H9 (cell line): ENCODE results near the gene MYO18B. TPM values are rescaled to one million over a fixed set of nuclear protein-coding genes. Genes with fewer than 3 reads are reported as not detected.

Source experiments
- DNase-seq: peaks from one replicate; pipeline ENCODE4 v3.0.0-alpha.2; 2017
- H2AFZ ChIP-seq: one replicate; pipeline ENCODE4 v1.6.1; 2013; ENCODE audit warnings: mild to moderate bottlenecking, low read length, control low read depth, moderate library complexity
- H2AK5ac ChIP-seq: 2 replicates; pipeline ENCODE4 v1.6.1; 2013; ENCODE audit warnings: low read length, control low read depth, mixed read lengths; ENCODE audit not compliant: insufficient read length
- H2BK120ac ChIP-seq: one replicate; pipeline ENCODE4 v1.6.1; 2013; ENCODE audit warnings: low read depth, mild to moderate bottlenecking, low read length, control low read depth, inconsistent platforms; ENCODE audit not compliant: poor library complexity, severe bottlenecking
- H2BK12ac ChIP-seq: 2 replicates; pipeline ENCODE4 v1.6.1; 2013; ENCODE audit warnings: low read length, control low read depth, mixed read lengths, low read depth; ENCODE audit not compliant: insufficient read length
- H2BK15ac ChIP-seq: 2 replicates; pipeline ENCODE4 v1.6.1; 2013; ENCODE audit warnings: low read depth, low read length, control low read depth
- H2BK20ac ChIP-seq: one replicate; pipeline ENCODE4 v1.6.1; 2013; ENCODE audit warnings: low read depth, mild to moderate bottlenecking, low read length, control low read depth, inconsistent platforms; ENCODE audit not compliant: poor library complexity, severe bottlenecking
- H2BK5ac ChIP-seq: 2 replicates; pipeline ENCODE4 v1.6.1; 2013; ENCODE audit warnings: low read length, control low read depth, mixed read lengths; ENCODE audit not compliant: insufficient read length
- H3K14ac ChIP-seq: 2 replicates; pipeline ENCODE4 v1.6.1; 2013; ENCODE audit warnings: low read length, control low read depth; ENCODE audit not compliant: insufficient read depth
- H3K18ac ChIP-seq: 2 replicates; pipeline ENCODE4 v1.6.1; 2013; ENCODE audit warnings: low read depth, mild to moderate bottlenecking, mixed read lengths, low read length, control low read depth; ENCODE audit not compliant: insufficient read length
- H3K23ac ChIP-seq: 2 replicates; pipeline ENCODE4 v1.6.1; 2013; ENCODE audit warnings: low read length, control low read depth, mixed read lengths, low read depth; ENCODE audit not compliant: insufficient read length
- H3K23me2 ChIP-seq: 2 replicates; pipeline ENCODE4 v1.6.1; 2013; ENCODE audit warnings: low read depth, mild to moderate bottlenecking, mixed read lengths, low read length, control low read depth; ENCODE audit not compliant: insufficient read length, poor library complexity, severe bottlenecking
- H3K27ac ChIP-seq: 2 replicates; pipeline ENCODE4 v1.5.1; 2013; ENCODE audit warnings: low read length, control low read depth, mixed read lengths, low read depth; ENCODE audit not compliant: insufficient read length
- H3K27me3 ChIP-seq: 2 replicates; pipeline ENCODE4 v1.6.1; 2013; ENCODE audit warnings: low read length, control low read depth, inconsistent platforms; ENCODE audit not compliant: insufficient read depth
- H3K4ac ChIP-seq: 2 replicates; pipeline ENCODE4 v1.6.1; 2013; ENCODE audit warnings: low read depth, mild to moderate bottlenecking, control low read depth, inconsistent platforms, low read length, moderate library complexity
- H3K4me1 ChIP-seq: 2 replicates; pipeline ENCODE4 v1.6.1; 2013; ENCODE audit warnings: low read length, control low read depth, inconsistent platforms; ENCODE audit not compliant: insufficient read depth
- H3K4me2 ChIP-seq: 2 replicates; pipeline ENCODE4 v1.6.1; 2013; ENCODE audit warnings: low read length, control low read depth, mixed read lengths; ENCODE audit not compliant: insufficient read length, insufficient read depth
- H3K56ac ChIP-seq: 2 replicates; pipeline ENCODE4 v1.6.1; 2013; ENCODE audit warnings: low read depth, mild to moderate bottlenecking, mixed read lengths, low read length, control low read depth; ENCODE audit not compliant: insufficient read length
- H3K79me1 ChIP-seq: 2 replicates; pipeline ENCODE4 v1.6.1; 2013; ENCODE audit warnings: low read depth, mild to moderate bottlenecking, moderate library complexity, low read length, control low read depth, inconsistent platforms; ENCODE audit not compliant: insufficient read depth, poor library complexity, severe bottlenecking
- H3K79me2 ChIP-seq: 2 replicates; pipeline ENCODE4 v1.6.1; 2013; ENCODE audit warnings: low read length, control low read depth, inconsistent platforms; ENCODE audit not compliant: insufficient read depth
- H3K9ac ChIP-seq: 2 replicates; pipeline ENCODE4 v1.6.1; 2013; ENCODE audit warnings: low read length, control low read depth, mixed read lengths; ENCODE audit not compliant: insufficient read length; ENCODE audit errors: extremely low read depth
- H3K9me3 ChIP-seq: one replicate; pipeline ENCODE4 v1.6.1; 2013; ENCODE audit warnings: low read depth, low read length, inconsistent platforms; ENCODE audit not compliant: control insufficient read depth
- H3T11ph ChIP-seq: one replicate; pipeline ENCODE4 v1.6.1; 2013; ENCODE audit warnings: mild to moderate bottlenecking, low read length, control low read depth, inconsistent platforms
- H4K20me1 ChIP-seq: one replicate; pipeline ENCODE4 v1.6.1; 2013; ENCODE audit not compliant: control insufficient read depth, insufficient read length, insufficient read depth
- H4K5ac ChIP-seq: 2 replicates; pipeline ENCODE4 v1.6.1; 2013; ENCODE audit warnings: low read depth, mild to moderate bottlenecking, mixed read lengths, low read length, control low read depth; ENCODE audit not compliant: insufficient read length
- H4K8ac ChIP-seq: replicated peaks from 2 replicates; pipeline ENCODE4 v1.6.1; 2013; ENCODE audit warnings: low read length, control low read depth, mixed read lengths, low read depth; ENCODE audit not compliant: insufficient read length
- H4K91ac ChIP-seq: 2 replicates; pipeline ENCODE4 v1.6.1; 2013; ENCODE audit warnings: low read depth, mild to moderate bottlenecking, moderate library complexity, mixed read lengths, low read length, control low read depth; ENCODE audit not compliant: insufficient read length
- H3K27ac Mint-ChIP-seq, 3 experiments: 2 replicates in 2 of 3; 3 replicates in 1 of 3; pipeline ENCODE4 v1.8.0; 2020 to 2021; ENCODE audit warnings: mixed read lengths in 3 of 3, mild to moderate bottlenecking in 1 of 3, moderate library complexity in 1 of 3
- H3K27me3 Mint-ChIP-seq: 2 replicates; pipeline ENCODE4 v1.8.0; 2021; ENCODE audit warnings: low read depth, mild to moderate bottlenecking, moderate library complexity, mixed read lengths
- H3K36me3 Mint-ChIP-seq, 3 experiments: 2 replicates in 2 of 3; 3 replicates in 1 of 3; pipeline ENCODE4 v1.8.0; 2020 to 2021; ENCODE audit warnings: low read depth in 3 of 3, mixed read lengths in 3 of 3; ENCODE audit not compliant: insufficient read depth in 1 of 3
- H3K4me1 Mint-ChIP-seq, 2 experiments: 2 replicates each; pipeline ENCODE4 v1.8.0; 2020; ENCODE audit warnings: mixed read lengths in 2 of 2
- H3K4me3 Mint-ChIP-seq, 2 experiments: 2 replicates in 1 of 2; 3 replicates in 1 of 2; pipeline ENCODE4 v1.8.0; 2020 to 2021; ENCODE audit warnings: mild to moderate bottlenecking in 2 of 2, mixed read lengths in 2 of 2, moderate library complexity in 1 of 2
- H3K9me3 Mint-ChIP-seq, 2 experiments: 2 replicates in 1 of 2; 3 replicates in 1 of 2; pipeline ENCODE4 v1.8.0; 2020; ENCODE audit warnings: mild to moderate bottlenecking in 2 of 2, mixed read lengths in 2 of 2, moderate library complexity in 1 of 2
- CTCF ChIP-seq: fragments of 200-600 bp; sonication (generic); conservative IDR thresholded peaks from 3 replicates; pipeline ENCODE4 v1.8.0; 2021; ENCODE audit warnings: antibody characterized with exemption, mild to moderate bottlenecking
- WGBS: extraction: QIAGEN DNeasy Blood & Tissue Kit; methylation state at CpG from one replicate; pipeline ENCODE4 v1.1.7; 2013; ENCODE audit warnings: missing lambda C conversion rate, low lambda C conversion rate, mixed read lengths; ENCODE audit not compliant: insufficient read length; ENCODE audit errors: extremely low coverage; 5-methylcytosine and 5-hydroxymethylcytosine counted together
- total RNA-seq: library from RNA; stranded (reverse); gene quantifications from 2 replicates; pipeline ENCODE4 v1.2.1, GENCODE V29; 2021

MYO18B gene
- total RNA-seq, 1 experiment from 2014 or later = 0.46 TPM

DNA sequence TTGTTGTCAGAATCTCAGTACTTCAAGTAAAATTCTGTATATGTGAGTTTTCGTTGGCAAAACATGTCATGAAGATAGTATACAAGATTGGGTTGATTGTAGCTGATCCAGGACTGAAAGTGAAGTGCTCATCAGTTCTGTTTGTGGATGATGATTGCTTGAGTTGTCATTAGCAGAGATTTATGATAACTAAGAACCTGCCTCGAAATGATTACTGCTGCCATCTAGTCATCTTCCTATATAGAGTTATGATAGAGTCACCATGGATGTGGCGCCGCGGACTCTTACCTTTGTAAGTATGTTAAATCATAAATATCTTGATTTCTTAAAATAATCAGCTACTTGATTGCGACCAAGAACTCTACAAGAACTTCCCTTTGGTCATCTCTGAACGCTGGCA, 27.9 kb upstream of the MYO18B start:
- no peaks in the 10 kb centered on the region for H3K4me1 ChIP-seq
- Mint-ChIP-seq H3K4me3 (no peak overlapping the region), H3K36me3 (peaks cover 2 to 20% (median 7%) of the 10 kb centered on the region in 3 experiments; a peak in 5 of 7 replicates), H3K4me1 (peaks cover 3 to 4% of the 10 kb centered on the region in 2 experiments; a peak in 1 of 4 replicates), H3K9me3 (no peaks in the 10 kb centered on the region), H3K27ac (no peak overlapping the region), H3K27me3 (no peaks in the 10 kb centered on the region)
- H3K79me1 ChIP-seq = no peaks in the 10 kb centered on the region
- WGBS = no CpG with 5 or more reads among the region's 7 CpGs
- H3K9ac ChIP-seq = no peak overlapping the region
- no peak overlapping the region for H4K8ac ChIP-seq
- no peak overlapping the region for H3K14ac ChIP-seq
- no peak for DNase-seq
- no peak overlapping the region for H2AK5ac ChIP-seq
- no peaks in the 10 kb centered on the region for H3K27me3 ChIP-seq
- H3K79me2 ChIP-seq = no peaks in the 10 kb centered on the region
- no peaks in the 10 kb centered on the region for H3K23me2 ChIP-seq
- H2BK120ac ChIP-seq = no peak overlapping the region
- H4K91ac ChIP-seq = no peak overlapping the region
- H3K4ac ChIP-seq = no peak overlapping the region
- no peak overlapping the region for H3K23ac ChIP-seq
- H3K27ac ChIP-seq = no peak overlapping the region
- H3K56ac ChIP-seq = no peak overlapping the region
- no peak overlapping the region for H3T11ph ChIP-seq
- H2BK12ac ChIP-seq = no peak overlapping the region
- H4K20me1 ChIP-seq = no peaks in the 10 kb centered on the region
- H3K9me3 ChIP-seq = no peaks in the 10 kb centered on the region
- H2BK20ac ChIP-seq = no peak overlapping the region
- H2BK15ac ChIP-seq = no peak overlapping the region
- H2BK5ac ChIP-seq = no peak overlapping the region
- no peak for TF ChIP-seq CTCF
- no peak overlapping the region for H2AFZ ChIP-seq
- H4K5ac ChIP-seq = no peak overlapping the region
- H3K18ac ChIP-seq = no peak overlapping the region
- no peak overlapping the region for H3K4me2 ChIP-seq
